ENCODE results near the gene DPH6. TPM values are rescaled to one million over a fixed set of nuclear protein-coding genes. Genes with fewer than 3 reads are reported as not detected.
"Not testable (repeated sequence)": the region's sequence is repeated elsewhere in the genome, so short reads cannot be mapped to it uniquely, and the experiment has no call there.

The DPH6 gene
- total RNA-seq, 2 donors from 2014 or later = 9.9 to 16.5 TPM

GRCh38 chr15:35450492-35450891, 95.5 kb downstream of the DPH6 start:
- intact Hi-C loops (cut with DNase I) = no loop called here
- no peak for ATAC-seq
- DNase-seq = no peak

- intact Hi-C loops (cut with DNase I) = loop anchor here (5.0 to 10.0 kb wide), 2 partner anchors 161 to 373 kb away; no protein-coding TSS in a partner anchor
These were observed 97.7 kb downstream of the DPH6 start for GRCh38 chr15:35448294-35448693.

GRCh38 chr15:35445891-35446290, 100.1 kb downstream of the DPH6 start:
- intact Hi-C loops (cut with DNase I) = loop anchor here (2.0 to 10.0 kb wide), 3 partner anchors 155 to 371 kb away; no protein-coding TSS in a partner anchor
- ATAC-seq = no peak

More at GRCh38 chr15:35448294-35448693, 97.7 kb downstream of the DPH6 start:
- no peak for DNase-seq
- no peak for ATAC-seq

GRCh38 chr15:35444557-35445204, 101.3 kb downstream of the DPH6 start:
- no peak for DNase-seq
- no peak for ATAC-seq

More at GRCh38 chr15:35445891-35446290, 100.1 kb downstream of the DPH6 start:
- no peak for DNase-seq

GRCh38 chr15:35443376-35443775, 102.6 kb downstream of the DPH6 start:
- DNase-seq = no peak
- intact Hi-C loops (cut with DNase I) = loop anchor here in 1 of 2 donors (10.0 kb wide), 1 partner anchor 369 kb away; no protein-coding TSS in a partner anchor
- no peak for ATAC-seq

More at GRCh38 chr15:35444557-35445204, 101.3 kb downstream of the DPH6 start:
- intact Hi-C loops (cut with DNase I) = loop anchor here (2.0 to 10.0 kb wide), 3 partner anchors 154 to 370 kb away; no protein-coding TSS in a partner anchor

- ATAC-seq = no peak
- intact Hi-C loops (cut with DNase I) = loop anchor here in 1 of 2 donors (10.0 kb wide), 1 partner anchor 368 kb away; no protein-coding TSS in a partner anchor
- no peak for DNase-seq
These were observed 103.2 kb downstream of the DPH6 start for GRCh38 chr15:35442742-35443141.

- intact Hi-C loops (cut with DNase I) = loop anchor here in 1 of 2 donors (10.0 kb wide), 1 partner anchor 366 kb away; no protein-coding TSS in a partner anchor
- DNase-seq, ATAC-seq: not testable (repeated sequence)
These were observed 104.7 kb downstream of the DPH6 start for GRCh38 chr15:35441279-35441678.

GRCh38 chr15:35440265-35440664, 105.7 kb downstream of the DPH6 start:
- DNase-seq (no peak), ATAC-seq (no peak)
- intact Hi-C loops (cut with DNase I) = loop anchor here in 1 of 2 donors (10.0 kb wide), 1 partner anchor 365 kb away; no protein-coding TSS in a partner anchor

- intact Hi-C loops (cut with DNase I) = loop anchor here in 1 of 2 donors (10.0 kb wide), 1 partner anchor 364 kb away; no protein-coding TSS in a partner anchor
- ATAC-seq = no peak
- DNase-seq = no peak
These were observed 106.7 kb downstream of the DPH6 start for GRCh38 chr15:35439291-35439690.

GRCh38 chr15:35437157-35437556, 108.8 kb downstream of the DPH6 start:
- DNase-seq (no peak), ATAC-seq (no peak)
- intact Hi-C loops (cut with DNase I) = loop anchor here in 1 of 2 donors (10.0 kb wide), 1 partner anchor 362 kb away; no protein-coding TSS in a partner anchor

GRCh38 chr15:35436422-35436821, 109.5 kb downstream of the DPH6 start:
- intact Hi-C loops (cut with DNase I) = loop anchor here in 1 of 2 donors (10.0 kb wide), 1 partner anchor 362 kb away; no protein-coding TSS in a partner anchor
- ATAC-seq (no peak), DNase-seq (no peak)

GRCh38 chr15:35431281-35431680, 114.7 kb downstream of the DPH6 start:
- intact Hi-C loops (cut with DNase I) = loop anchor here in 1 of 2 donors (10.0 kb wide), 1 partner anchor 356 kb away; no protein-coding TSS in a partner anchor

GRCh38 chr15:35430301-35430700, 115.7 kb downstream of the DPH6 start:
- intact Hi-C loops (cut with DNase I) = loop anchor here in 1 of 2 donors (10.0 kb wide), 1 partner anchor 356 kb away; no protein-coding TSS in a partner anchor
- DNase-seq = no peak
- no peak for ATAC-seq

More at GRCh38 chr15:35431281-35431680, 114.7 kb downstream of the DPH6 start:
- ATAC-seq = no peak
- no peak for DNase-seq

GRCh38 chr15:35427496-35427895, 118.5 kb downstream of the DPH6 start:
- DNase-seq = no peak
- intact Hi-C loops (cut with DNase I) = no loop called here
- no peak for ATAC-seq

GRCh38 chr15:35427091-35427490, 118.9 kb downstream of the DPH6 start:
- intact Hi-C loops (cut with DNase I) = no loop called here
- no peak for DNase-seq
- ATAC-seq = peak; percentile 30 to 53

GRCh38 chr15:35410775-35411174, 135.2 kb downstream of the DPH6 start:
- intact Hi-C loops (cut with DNase I) = no loop called here
- no peak for DNase-seq
- no peak for ATAC-seq

- ATAC-seq = no peak
- no peak for DNase-seq
- intact Hi-C loops (cut with DNase I) = no loop called here
These were observed 146.1 kb downstream of the DPH6 start for GRCh38 chr15:35399901-35400300.

GRCh38 chr15:35397027-35397426, 148.9 kb downstream of the DPH6 start:
- ATAC-seq = no peak
- DNase-seq = no peak
- intact Hi-C loops (cut with DNase I) = no loop called here

- intact Hi-C loops (cut with DNase I) = no loop called here
- no peak for ATAC-seq
- DNase-seq = no peak
These were observed 151.5 kb downstream of the DPH6 start for GRCh38 chr15:35394416-35394815.

GRCh38 chr15:35393398-35393797, 152.6 kb downstream of the DPH6 start:
- intact Hi-C loops (cut with DNase I) = no loop called here
- DNase-seq (no peak), ATAC-seq (no peak)

Measured in left cardiac atrium (tissue), 4 donors.